Ureter (tissue), 1 donor: Measurements from ENCODE around the gene IL1A. TPM values are rescaled to one million over a fixed set of nuclear protein-coding genes. Genes with fewer than 3 reads are reported as not detected.

Experiments used
- DNase-seq: peaks from one replicate; pipeline ENCODE4 v3.0.0-alpha.2; 2020; ENCODE audit warnings: low spot score
- total RNA-seq: library from RNA; stranded (reverse); gene quantifications from one replicate; pipeline ENCODE4 v1.2.4, GENCODE V29; 2023
- donor health status: DM: yes; HTN: yes; CAD: no.

The IL1A gene
- total RNA-seq, 1 donor from 2014 or later = 5.9 TPM

- DNase-seq = no peak
These were observed 56.8 kb downstream of the IL1A start for GRCh38 chr2:112727276-112728028.

DNA sequence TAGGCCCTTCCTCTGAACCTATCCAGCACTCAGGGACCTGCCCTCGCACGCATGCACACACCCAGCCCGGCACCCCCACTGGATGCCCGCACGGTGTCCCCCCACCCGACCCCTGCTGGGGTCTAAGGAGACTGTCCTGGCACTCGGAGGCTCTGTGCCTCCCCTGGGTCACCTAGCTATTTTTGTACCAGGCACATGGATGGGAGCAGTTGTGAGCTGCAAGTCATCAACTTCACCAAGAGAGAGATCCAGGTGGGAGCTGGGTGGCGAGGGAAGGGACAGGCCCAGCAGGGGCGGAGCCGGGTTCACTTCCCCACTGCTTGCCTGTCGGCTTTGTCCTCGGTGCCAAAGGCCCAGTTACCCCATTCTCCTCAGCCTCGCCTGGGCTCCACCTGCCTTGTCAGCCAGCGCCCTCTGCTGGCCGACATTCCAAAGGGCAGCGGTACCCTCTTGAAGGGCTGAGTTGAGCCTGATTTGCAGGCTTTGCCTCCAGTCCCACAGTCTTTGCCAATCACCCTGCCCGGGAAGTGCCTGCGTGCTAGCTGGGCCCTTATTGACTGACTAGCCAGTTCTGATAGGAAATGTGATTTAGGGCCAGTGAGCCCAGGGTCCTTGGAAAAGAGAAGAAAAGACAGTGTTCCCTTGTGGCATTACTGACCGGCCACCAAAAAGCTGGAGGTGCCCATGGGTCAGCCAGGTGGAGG lies 57.7 kb downstream of the IL1A start:
- DNase-seq = peak; percentile 94

DNA sequence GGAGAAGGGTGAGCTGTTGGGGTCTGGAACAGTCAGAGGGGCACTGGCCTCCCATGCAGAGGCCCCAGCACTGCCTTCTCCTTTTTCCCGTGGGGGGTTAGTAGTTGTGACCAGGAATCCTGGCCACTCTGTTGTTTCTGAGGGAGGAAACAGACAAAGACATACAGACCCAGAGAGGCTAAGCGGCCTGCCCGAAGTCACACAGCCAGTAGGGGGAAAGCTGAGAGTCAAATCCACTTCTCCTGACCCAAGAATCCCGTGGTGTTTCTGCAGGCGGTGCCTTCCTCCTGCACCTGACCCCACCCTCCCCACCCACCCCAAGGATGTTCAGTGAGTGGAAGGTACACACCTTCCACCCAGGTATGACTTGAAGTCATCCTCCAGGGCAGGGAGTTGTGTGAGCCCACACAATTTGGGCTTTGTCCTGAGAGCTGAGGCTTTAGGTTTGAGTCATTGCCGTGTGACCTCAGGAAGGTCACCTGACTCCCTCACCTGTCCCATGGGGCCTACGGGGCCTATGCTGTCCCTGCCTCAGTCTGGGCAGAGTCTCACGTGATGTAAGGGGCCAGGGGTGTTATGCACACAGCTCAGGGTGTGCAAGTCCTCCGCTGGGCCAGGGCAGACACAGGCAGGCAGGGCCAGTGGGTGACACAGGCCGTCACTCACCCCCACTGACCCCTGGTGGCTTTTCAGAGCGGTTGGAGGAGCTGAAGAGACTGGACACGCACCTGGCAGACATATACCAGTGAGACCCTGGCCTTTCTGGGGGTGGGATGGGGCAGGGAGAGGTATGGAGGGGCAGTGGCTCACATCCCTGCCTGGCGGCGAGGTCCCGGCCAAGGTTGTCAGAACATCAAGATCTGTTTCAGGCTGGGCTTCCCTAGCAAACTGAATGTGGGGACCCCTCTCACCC lies 58.5 kb downstream of the IL1A start:
- no peak for DNase-seq

DNA sequence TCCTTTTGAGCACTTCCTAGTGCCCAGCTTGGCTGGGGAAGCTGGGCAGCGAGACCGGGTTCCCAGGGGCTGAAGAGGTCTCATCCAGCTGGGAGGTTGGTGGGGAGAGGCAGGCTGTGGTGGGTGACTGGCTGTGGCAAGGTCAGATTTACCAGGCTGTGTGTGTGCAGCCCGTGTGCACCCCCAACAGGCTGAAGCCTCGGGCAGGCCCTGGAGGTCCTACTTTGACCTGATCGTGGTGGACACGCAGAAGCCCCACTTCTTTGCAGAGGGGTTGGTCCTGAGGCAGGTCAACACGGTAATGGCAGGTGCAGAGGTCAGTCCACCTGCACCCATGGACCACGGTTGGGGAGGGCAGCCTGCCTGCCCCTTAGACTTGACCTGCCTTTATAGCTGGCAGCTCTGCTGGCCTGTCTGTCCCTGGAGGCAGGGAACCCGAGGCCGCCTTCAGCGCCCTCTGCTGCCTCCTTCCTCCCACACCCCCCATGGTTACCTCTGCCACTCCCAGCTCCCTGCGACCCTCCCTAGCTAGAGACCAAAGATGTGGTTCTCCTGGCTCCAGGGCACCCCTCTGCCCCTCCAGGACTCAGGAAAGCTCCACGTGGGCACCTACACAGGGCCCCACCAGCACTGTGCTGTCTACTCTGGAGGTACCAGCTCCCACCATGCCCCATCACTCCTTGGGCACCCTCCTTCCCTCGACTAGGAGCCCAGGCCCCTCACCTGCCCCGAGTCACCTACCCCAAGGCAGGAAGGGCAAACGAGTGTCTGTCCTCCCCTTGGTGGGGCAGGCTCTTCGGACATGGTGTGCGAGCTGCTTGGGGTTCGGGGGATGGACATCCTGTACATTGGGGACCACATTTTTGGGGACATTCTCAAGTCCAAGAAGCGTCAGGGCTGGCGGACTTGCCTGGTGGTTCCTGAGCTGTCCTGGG lies 59.4 kb downstream of the IL1A start:
- DNase-seq = no peak

DNA sequence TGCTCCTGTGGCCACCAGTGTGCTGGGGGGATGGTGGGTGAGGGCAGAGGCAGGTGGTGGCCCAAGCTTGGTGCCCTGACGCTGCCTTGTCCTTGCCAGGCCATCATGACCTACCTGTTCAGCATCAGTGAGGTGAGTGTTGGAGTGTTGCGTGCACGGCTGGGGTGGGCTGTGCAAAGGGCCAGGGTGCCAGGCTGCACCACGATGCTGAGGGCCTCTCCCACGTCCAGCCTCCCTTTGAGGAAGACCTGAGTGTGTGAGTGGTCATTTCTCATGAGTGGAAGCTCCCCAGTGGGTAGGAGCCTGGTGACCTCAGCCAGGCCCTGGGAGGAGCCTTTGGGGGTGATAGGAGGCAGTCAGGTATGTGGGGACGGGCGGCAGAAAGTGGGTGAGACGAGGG lies 60.3 kb downstream of the IL1A start:
- DNase-seq = no peak

Other genes with a start within 250 kb of the IL1A start
- 28.7 TPM for gene POLR1B, start 242.0 kb downstream of the IL1A start, total RNA-seq
- gene CHCHD5, start 199.9 kb downstream of the IL1A start, total RNA-seq = 43.0 TPM
- 77.2 TPM for gene SLC20A1, start 138.6 kb downstream of the IL1A start, total RNA-seq
- gene NT5DC4, start 63.5 kb downstream of the IL1A start, total RNA-seq = not detected
- gene CKAP2L, start 19.9 kb downstream of the IL1A start, total RNA-seq = 1.2 TPM
- 3.5 TPM for gene IL1B, start 52.3 kb upstream of the IL1A start, total RNA-seq
- not detected for gene IL37, start 126.7 kb upstream of the IL1A start, total RNA-seq
- not detected for gene IL36G, start 193.5 kb upstream of the IL1A start, total RNA-seq
- gene IL36A, start 221.0 kb upstream of the IL1A start, total RNA-seq = not detected